Measurements from ENCODE around the gene HOXB6. TPM values are rescaled to one million over a fixed set of nuclear protein-coding genes. Genes with fewer than 3 reads are reported as not detected.

Gene HOXB6
- total RNA-seq, 1 experiment from 2014 or later = 19.8 TPM

- Histone ChIP-seq H3K27me3 (replicated peaks; ENCODE audit: insufficient read depth, low read depth, low read length, poor library complexity) (no peaks in the 10 kb centered on the region), H3K4me3 (ENCODE audit: low read depth, low read length, poor library complexity, severe bottlenecking) (peak overlapping the region; percentile 87), H3K36me3 (ENCODE audit: insufficient read depth, low read length, poor library complexity, severe bottlenecking) (no peaks in the 10 kb centered on the region), H3K9me3 (ENCODE audit: low read depth, low read length, poor library complexity, severe bottlenecking) (no peaks in the 10 kb centered on the region), H3K27ac (ENCODE audit: low read depth, low read length, poor library complexity, severe bottlenecking) (peak overlapping the region; percentile 96), H3K4me1 (ENCODE audit: insufficient read depth, low read length, poor library complexity, severe bottlenecking) (peaks cover 27% of the 10 kb centered on the region)
- intact Hi-C loops (cut with micrococcal nuclease; ENCODE audit: unreplicated experiment) = no loop called here
- TF ChIP-seq, protein P1, sequence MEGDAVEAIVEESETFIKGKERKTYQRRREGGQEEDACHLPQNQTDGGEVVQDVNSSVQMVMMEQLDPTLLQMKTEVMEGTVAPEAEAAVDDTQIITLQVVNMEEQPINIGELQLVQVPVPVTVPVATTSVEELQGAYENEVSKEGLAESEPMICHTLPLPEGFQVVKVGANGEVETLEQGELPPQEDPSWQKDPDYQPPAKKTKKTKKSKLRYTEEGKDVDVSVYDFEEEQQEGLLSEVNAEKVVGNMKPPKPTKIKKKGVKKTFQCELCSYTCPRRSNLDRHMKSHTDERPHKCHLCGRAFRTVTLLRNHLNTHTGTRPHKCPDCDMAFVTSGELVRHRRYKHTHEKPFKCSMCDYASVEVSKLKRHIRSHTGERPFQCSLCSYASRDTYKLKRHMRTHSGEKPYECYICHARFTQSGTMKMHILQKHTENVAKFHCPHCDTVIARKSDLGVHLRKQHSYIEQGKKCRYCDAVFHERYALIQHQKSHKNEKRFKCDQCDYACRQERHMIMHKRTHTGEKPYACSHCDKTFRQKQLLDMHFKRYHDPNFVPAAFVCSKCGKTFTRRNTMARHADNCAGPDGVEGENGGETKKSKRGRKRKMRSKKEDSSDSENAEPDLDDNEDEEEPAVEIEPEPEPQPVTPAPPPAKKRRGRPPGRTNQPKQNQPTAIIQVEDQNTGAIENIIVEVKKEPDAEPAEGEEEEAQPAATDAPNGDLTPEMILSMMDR (conservative IDR thresholded peaks at IDR 0.05; ENCODE audit: low read depth, low read length) = no peak
- no peak for TF ChIP-seq EZH2 (IDR thresholded peaks at IDR 0.05; ENCODE audit: borderline replicate concordance, low read depth, low read length, poor library complexity, severe bottlenecking)
- CTCF ChIA-PET = interaction anchor here (0.6 to 1.5 kb wide), 7 partner anchors 12 to 589 kb away, joined by 3 to 9 read pairs (median 4); partner anchors contain the start of genes HOXB5 and HOXB9
- peak; percentile 72 for DNase-seq (ENCODE audit: low spot score)
- no TSS peak for BruUV-seq (replicated peaks)
- POLR2A ChIA-PET (ENCODE audit: low non-redundant PET) = interaction anchor here (0.6 kb wide), 1 partner anchor 360 kb away, joined by 4 read pairs; no protein-coding TSS in a partner anchor
Observed at GRCh38 chr17:48613862-48614694, 9.3 kb upstream of the HOXB6 start.

DNA sequence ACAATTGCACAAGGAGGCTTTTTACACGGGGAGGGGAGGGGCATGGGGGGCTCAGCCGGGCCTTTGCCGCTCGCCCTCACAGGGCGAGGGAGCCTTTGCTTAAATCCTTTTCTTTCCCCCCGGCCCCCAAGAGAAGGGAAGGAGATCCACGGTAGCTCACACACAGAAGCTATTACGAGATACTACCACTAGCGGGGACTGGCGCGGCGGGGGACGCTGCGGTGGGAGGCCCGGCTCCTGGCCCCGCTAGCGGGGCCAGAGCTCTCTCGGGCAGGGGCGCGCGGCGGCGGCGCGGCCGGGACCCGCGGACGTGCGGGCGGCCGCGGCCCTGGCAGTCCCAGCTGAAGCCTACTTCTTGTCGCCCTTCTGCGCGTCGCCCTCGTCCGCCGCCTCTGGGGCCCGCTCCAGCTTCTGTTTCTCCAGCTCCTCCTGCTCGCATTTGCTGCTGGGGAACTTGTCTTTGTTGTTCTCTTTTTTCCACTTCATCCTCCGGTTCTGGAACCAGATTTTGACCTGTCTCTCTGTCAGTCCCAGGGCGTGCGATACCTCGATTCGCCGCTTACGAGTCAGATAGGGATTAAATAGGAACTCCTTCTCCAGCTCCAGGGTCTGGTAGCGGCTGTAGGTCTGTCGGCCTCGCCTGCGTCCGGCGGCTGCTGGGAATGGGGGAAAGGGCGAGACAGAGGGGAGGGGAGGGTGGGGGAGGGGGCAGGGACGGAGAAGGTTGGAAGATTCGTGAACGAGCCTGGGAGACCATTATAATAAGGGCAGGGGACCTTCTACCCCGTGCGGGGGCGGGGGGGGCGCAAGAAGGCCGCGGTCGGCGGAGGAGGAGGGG, 8.3 kb upstream of the HOXB6 start:
- Histone ChIP-seq H3K9me3 (ENCODE audit: low read depth, low read length, poor library complexity, severe bottlenecking) (no peaks in the 10 kb centered on the region), H3K27me3 (replicated peaks; ENCODE audit: insufficient read depth, low read depth, low read length, poor library complexity) (no peaks in the 10 kb centered on the region), H3K27ac (ENCODE audit: low read depth, low read length, poor library complexity, severe bottlenecking) (peak overlapping the region; percentile 96), H3K4me3 (ENCODE audit: low read depth, low read length, poor library complexity, severe bottlenecking) (peak overlapping the region; percentile 87), H3K36me3 (ENCODE audit: insufficient read depth, low read length, poor library complexity, severe bottlenecking) (no peaks in the 10 kb centered on the region), H3K4me1 (ENCODE audit: insufficient read depth, low read length, poor library complexity, severe bottlenecking) (peaks cover 30% of the 10 kb centered on the region)
- ChIA-PET CTCF (interaction anchor here (0.6 to 1.4 kb wide), 6 partner anchors 11 to 1477 kb away, joined by 3 to 5 read pairs (median 4); partner anchors contain the start of gene HOXB5), POLR2A (ENCODE audit: low non-redundant PET) (interaction anchor here (0.6 to 0.7 kb wide), 2 partner anchors 14 to 279 kb away, joined by 3 to 5 read pairs; no protein-coding TSS in a partner anchor)
- TF ChIP-seq, protein P1 (conservative IDR thresholded peaks at IDR 0.05; ENCODE audit: low read depth, low read length) = peak; percentile 34; the same call in 1 of the 2 replicates
- TF ChIP-seq EZH2 (IDR thresholded peaks at IDR 0.05; ENCODE audit: borderline replicate concordance, low read depth, low read length, poor library complexity, severe bottlenecking) = no peak
- BruUV-seq (replicated peaks) = no TSS peak
- peak; percentile 87 for DNase-seq (ENCODE audit: low spot score)
- intact Hi-C loops (cut with micrococcal nuclease; ENCODE audit: unreplicated experiment) = no loop called here

DNA sequence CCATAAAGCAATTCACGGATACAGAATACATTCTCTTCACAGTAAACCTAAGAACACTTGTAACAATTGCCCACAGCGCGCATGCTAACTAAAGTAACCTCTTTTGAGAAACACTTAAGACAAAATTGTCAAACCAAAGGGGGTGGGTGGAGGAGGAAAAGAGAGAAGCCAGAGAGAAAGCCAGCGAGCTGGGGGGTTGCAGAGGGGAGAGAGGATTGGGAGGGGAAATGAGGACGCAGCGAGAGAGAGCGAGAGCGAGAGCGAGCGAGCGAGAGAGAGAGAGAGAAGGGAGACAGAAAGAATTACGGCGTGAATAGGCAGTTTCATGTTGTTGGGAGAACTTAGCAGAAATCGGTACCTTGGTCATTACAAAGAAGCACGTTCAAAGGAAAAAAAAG, 7.7 kb upstream of the HOXB6 start:
- Histone ChIP-seq H3K4me3 (ENCODE audit: low read depth, low read length, poor library complexity, severe bottlenecking) (peak overlapping the region; percentile 87), H3K9me3 (ENCODE audit: low read depth, low read length, poor library complexity, severe bottlenecking) (no peaks in the 10 kb centered on the region), H3K27me3 (replicated peaks; ENCODE audit: insufficient read depth, low read depth, low read length, poor library complexity) (no peaks in the 10 kb centered on the region), H3K4me1 (ENCODE audit: insufficient read depth, low read length, poor library complexity, severe bottlenecking) (peaks cover 30% of the 10 kb centered on the region), H3K36me3 (ENCODE audit: insufficient read depth, low read length, poor library complexity, severe bottlenecking) (no peaks in the 10 kb centered on the region), H3K27ac (ENCODE audit: low read depth, low read length, poor library complexity, severe bottlenecking) (peak overlapping the region; percentile 96)
- TF ChIP-seq, protein P1 (conservative IDR thresholded peaks at IDR 0.05; ENCODE audit: low read depth, low read length) = no peak
- TF ChIP-seq EZH2 (IDR thresholded peaks at IDR 0.05; ENCODE audit: borderline replicate concordance, low read depth, low read length, poor library complexity, severe bottlenecking) = no peak
- BruUV-seq (replicated peaks) = no TSS peak
- POLR2A ChIA-PET (ENCODE audit: low non-redundant PET) = interaction anchor here (0.6 to 0.7 kb wide), 2 partner anchors 13 to 279 kb away, joined by 3 to 5 read pairs; no protein-coding TSS in a partner anchor
- peak; percentile 75 for DNase-seq (ENCODE audit: low spot score)
- CTCF ChIA-PET = interaction anchor here (0.7 to 0.8 kb wide), 3 partner anchors 12 to 1478 kb away, joined by 3 to 5 read pairs (median 3); no protein-coding TSS in a partner anchor
- intact Hi-C loops (cut with micrococcal nuclease; ENCODE audit: unreplicated experiment) = no loop called here
